ENCODE measurements around the gene IL12RB2.
"Not testable (repeated sequence)": the region's sequence is repeated elsewhere in the genome, so short reads cannot be mapped to it uniquely, and the experiment has no call there.

Gene IL12RB2

DNA sequence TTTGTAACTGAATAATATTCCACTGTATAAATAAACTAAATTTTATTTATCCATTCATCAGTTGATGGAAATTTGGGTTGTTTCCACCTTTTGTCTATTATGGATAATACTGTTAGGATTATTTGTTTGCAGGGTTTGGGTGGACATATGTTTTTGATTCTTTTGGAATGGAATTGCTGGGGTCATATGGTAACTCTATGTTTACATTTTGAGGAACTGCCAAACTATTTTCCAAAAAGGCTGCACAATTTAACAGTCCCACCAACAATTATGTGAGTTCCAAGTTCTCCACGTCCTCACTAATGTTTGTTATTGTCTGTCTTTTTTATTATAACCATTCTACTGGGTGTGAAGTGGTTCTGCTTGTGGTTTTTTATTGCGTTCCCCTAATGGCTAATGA, 126.8 kb downstream of the IL12RB2 start:
- DNase-seq = no peak

DNA sequence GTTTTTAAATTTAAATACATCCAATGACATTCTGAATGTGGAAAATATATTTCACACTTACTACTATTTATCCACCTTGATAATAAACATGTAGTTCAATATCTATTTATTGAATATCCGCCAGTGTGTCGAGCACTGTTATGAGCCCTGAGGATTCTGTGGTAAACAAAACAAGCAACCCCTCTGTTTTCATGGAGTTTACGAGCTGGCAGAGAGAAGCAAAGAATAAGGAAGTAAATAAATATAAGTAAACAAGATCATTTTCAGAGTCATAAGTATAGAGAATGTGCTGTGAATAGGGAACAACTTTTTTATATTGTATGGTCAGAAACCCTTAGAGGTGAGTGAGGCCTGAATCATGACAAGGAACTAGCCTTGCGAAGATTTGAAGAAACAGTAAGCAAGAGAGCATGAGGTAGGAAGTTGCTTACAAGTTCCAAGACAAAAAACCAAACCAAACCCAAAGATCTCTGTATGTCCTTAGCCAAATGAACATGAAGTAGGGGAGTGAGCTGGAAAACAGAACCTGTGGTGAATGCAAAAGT, 128.9 kb downstream of the IL12RB2 start:
- DNase-seq = peak; percentile 22

DNA sequence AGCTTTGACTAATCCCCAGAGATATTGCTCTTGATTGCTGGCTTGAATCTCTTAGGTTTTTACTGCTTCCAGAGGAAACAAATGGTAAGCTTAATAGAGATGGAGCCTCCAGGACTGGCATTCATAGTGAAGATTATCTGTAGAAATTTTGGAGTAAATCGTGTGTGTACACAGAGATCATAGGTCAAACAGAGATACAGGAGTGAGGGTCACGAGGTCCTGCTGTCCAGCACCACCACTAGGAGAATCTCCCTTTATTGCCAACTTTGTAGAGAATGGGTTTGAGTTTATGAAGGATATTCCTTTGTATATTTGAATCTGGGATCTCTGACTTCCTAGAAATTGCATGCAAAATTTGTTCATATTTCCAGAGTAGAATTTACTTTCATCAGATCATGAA, 130.3 kb downstream of the IL12RB2 start:
- no peak for DNase-seq

DNA sequence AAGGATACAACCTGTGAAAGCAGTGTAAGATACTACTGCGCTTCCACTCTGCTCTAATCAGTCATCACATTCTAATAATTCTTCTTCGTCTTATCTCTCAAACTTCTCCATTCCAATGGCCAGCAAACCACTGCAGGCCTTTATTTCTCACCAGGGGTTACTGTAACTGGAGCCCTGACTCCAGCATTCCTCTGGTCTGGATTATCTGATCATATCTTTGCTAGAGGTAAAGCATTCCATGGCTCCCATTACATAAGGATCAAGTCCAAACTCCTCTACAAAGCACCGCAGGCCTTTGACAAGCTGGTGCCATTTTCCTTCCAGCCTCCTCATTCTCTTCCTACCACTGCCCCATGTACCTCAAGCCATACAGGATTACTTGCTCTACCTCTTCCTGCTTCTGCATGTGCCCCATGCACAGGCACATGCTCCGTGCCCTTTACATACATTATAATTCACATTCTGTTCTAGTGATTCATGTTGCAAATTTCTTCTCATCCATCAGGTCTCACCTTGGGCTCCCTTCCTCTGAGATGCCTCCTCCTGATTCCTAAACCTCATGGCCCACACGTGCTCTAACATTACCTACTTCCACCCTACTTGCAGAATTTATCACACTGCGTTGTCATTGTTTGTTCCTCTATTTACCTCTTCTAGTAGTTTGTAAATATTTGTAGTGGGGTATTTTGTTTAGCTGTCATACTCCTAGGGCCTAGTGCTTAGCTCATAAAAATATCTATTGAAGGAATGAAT, 131.8 kb downstream of the IL12RB2 start:
- DNase-seq = no peak

DNA sequence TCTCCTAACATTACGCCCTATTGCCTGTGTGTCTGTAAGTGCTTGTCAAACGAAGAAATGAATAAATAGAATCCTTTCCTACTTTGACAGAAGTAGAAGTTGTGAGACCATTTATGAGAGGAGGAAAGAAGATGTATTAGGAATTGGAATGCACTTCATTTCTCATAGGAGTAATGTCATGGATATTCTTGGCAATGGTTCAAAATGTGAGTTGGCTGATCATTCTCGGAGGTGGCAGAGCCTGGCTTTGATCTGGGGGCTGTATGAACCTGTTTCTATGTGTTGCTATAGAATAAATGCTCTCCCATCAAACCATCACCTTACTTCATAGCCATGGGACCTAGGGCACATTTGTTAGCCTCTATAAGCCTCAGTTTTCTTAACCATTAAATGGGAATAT, 132.7 kb downstream of the IL12RB2 start:
- no peak for DNase-seq

DNA sequence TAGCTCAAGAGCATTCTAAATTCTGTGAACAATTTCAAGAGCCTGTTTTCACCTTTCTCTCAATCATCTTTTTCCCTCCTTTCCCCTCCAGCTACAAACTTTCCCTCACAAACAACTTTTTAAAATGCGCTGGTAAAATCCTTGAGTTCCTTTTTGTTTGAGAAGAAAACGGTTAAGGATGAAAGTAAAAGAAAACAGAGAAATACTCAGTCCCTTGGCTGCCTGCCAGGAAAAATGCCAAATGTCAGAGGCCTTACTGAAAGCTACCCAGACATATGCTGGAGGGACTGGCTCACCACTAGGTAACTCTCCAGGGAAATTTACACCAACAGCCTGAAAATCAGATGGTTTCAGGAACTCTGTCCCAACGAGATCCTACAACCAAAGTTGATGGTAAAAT, 133.5 kb downstream of the IL12RB2 start:
- peak; percentile 57 for DNase-seq

DNA sequence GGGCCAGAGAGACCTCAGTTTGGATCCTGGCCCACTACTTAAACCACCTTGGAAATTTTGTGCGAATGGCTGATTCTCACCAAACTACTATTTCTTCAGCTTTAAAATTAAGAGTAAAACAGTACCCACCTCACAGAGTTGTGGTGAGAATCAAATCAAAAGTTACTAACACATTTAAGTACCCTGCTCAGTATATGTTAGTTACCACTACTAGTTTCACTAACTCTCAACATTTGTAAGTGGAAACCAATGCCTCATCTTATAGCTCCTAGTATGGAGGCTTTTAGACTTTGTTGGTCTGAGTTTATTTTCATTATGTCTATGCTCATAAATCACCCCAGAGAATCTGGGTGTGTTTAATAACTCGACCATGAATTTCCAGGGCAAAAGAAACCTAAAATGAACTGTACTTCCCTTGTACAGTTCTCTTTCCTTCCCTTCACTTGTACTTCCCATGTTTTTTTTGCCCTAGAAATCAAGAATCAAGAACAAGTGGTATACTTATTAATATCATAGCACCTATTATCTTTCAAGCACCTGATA, 134.1 kb downstream of the IL12RB2 start:
- DNase-seq = no peak

DNA sequence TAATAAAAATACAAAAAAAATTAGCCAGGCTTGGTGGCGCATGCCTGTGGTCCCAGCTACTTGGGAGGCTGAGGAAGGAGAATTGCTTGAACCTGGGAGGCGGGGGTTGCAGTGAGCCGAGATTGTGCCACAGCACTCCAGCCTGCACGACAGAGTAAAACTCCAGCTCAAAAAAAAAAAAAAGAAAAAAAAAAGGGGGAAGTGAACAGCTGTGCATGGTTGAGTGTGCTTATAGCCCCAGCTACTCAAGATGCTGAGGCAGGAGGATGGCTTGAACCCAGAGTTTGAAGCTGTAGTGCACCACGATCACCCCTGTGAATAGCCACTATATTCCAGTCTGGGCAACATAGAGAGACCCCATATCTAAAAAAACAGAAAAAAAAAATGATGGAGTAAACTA, 138.3 kb downstream of the IL12RB2 start:
- not testable (repeated sequence) for DNase-seq

Measured in inflammatory macrophage treated with lipopolysaccharide for 4 hours (primary cell).